IMR-90 (cell line): ENCODE data around the gene SCN8A. TPM values are rescaled to one million over a fixed set of nuclear protein-coding genes. Genes with fewer than 3 reads are reported as not detected.

Experiments used
- ATAC-seq: fragments of 200-7000 bp; cut with Tn5 transposase; 2 replicates; pipeline ENCODE4 v1.9.1; 2020; ENCODE audit warnings: low read depth, mild to moderate bottlenecking, moderate library complexity
- BruUV-seq: library from RNA; stranded (reverse); fragments of 400-500 nt; replicated peaks from 2 replicates; lab custom pipeline; 2021; lab: Mats Ljungman, UMichigan
- CTCF ChIA-PET: fragments of 300-600 bp; formaldehyde crosslinking; extraction: SDS; loops from one replicate; lab custom pipeline; 2021; ENCODE audit warnings: antibody characterized with exemption; lab: Yijun Ruan, JAX
- POLR2A ChIA-PET: fragments of 300-600 bp; sonication (Branson Sonifier 250); formaldehyde crosslinking; loops from one replicate; lab custom pipeline; 2022; ENCODE audit warnings: antibody characterized with exemption; ENCODE audit not compliant: unreplicated experiment; lab: Charles Lee
- DNase-seq: peaks from one replicate; pipeline ENCODE4 v3.0.0; 2013
- H2AFZ ChIP-seq: replicated peaks from 2 replicates; pipeline ENCODE3; 2013; ENCODE audit warnings: low read length, mild to moderate bottlenecking; ENCODE audit not compliant: poor library complexity
- H2AK5ac ChIP-seq: 2 replicates; pipeline ENCODE4 v1.6.1; 2013; ENCODE audit warnings: low read depth, low read length, inconsistent platforms
- H2AK9ac ChIP-seq: replicated peaks from 2 replicates; pipeline ENCODE3; 2013; ENCODE audit warnings: mild to moderate bottlenecking, low read depth, low read length, moderate library complexity; ENCODE audit not compliant: poor library complexity
- H2BK120ac ChIP-seq: 2 replicates; pipeline ENCODE4 v1.6.1; 2013; ENCODE audit warnings: low read depth, low read length, inconsistent platforms
- H2BK15ac ChIP-seq: 3 replicates; pipeline ENCODE4 v1.6.1; 2013; ENCODE audit warnings: low read depth, low read length, inconsistent platforms
- H2BK20ac ChIP-seq: 2 replicates; pipeline ENCODE4 v1.6.1; 2013; ENCODE audit warnings: low read depth, mild to moderate bottlenecking, inconsistent platforms, low read length, moderate library complexity
- H2BK5ac ChIP-seq: 2 replicates; pipeline ENCODE4 v1.6.1; 2013; ENCODE audit warnings: mild to moderate bottlenecking, low read depth, low read length, inconsistent platforms; ENCODE audit not compliant: poor library complexity, severe bottlenecking
- H3K14ac ChIP-seq: replicated peaks from 2 replicates; pipeline ENCODE4 v1.6.1; 2013; ENCODE audit warnings: low read depth, low read length, inconsistent platforms
- H3K18ac ChIP-seq: 2 replicates; pipeline ENCODE4 v1.6.1; 2013; ENCODE audit warnings: low read depth, low read length, control low read depth
- H3K23ac ChIP-seq: 2 replicates; pipeline ENCODE4 v1.6.1; 2013; ENCODE audit warnings: low read depth, low read length, inconsistent platforms
- H3K27ac ChIP-seq: 2 replicates; pipeline ENCODE4 v1.5.1; 2013; ENCODE audit warnings: mild to moderate bottlenecking, control low read depth, low read length; ENCODE audit not compliant: insufficient read depth
- H3K27me3 ChIP-seq: 2 replicates; pipeline ENCODE4 v1.6.1; 2013; ENCODE audit warnings: low read length; ENCODE audit not compliant: control insufficient read depth, insufficient read depth
- H3K36me3 ChIP-seq: 2 replicates; pipeline ENCODE4 v1.6.1; 2013; ENCODE audit warnings: low read length, mixed read lengths; ENCODE audit not compliant: control insufficient read depth, insufficient read depth
- H3K4ac ChIP-seq: 2 replicates; pipeline ENCODE4 v1.6.1; 2013; ENCODE audit warnings: low read depth, low read length, inconsistent platforms
- H3K4me1 ChIP-seq: 2 replicates; pipeline ENCODE4 v1.6.1; 2013; ENCODE audit warnings: low read length, mixed read lengths; ENCODE audit not compliant: control insufficient read depth, insufficient read depth
- H3K4me2 ChIP-seq: 2 replicates; pipeline ENCODE4 v1.6.1; 2013; ENCODE audit warnings: low read depth, mild to moderate bottlenecking, control low read depth, low read length, moderate library complexity
- H3K4me3 ChIP-seq: 2 replicates; pipeline ENCODE4 v1.5.1; 2013; ENCODE audit warnings: low read depth, mild to moderate bottlenecking, control low read depth, low read length, moderate library complexity; ENCODE audit not compliant: insufficient read depth
- H3K56ac ChIP-seq: 2 replicates; pipeline ENCODE4 v1.6.1; 2013; ENCODE audit warnings: low read length, inconsistent platforms; ENCODE audit not compliant: insufficient read depth; ENCODE audit errors: extremely low read depth
- H3K79me1 ChIP-seq, 2 experiments: 2 replicates each; pipeline ENCODE4 v1.6.1; 2013; ENCODE audit warnings: low read length in 2 of 2, inconsistent platforms in 1 of 2, low read depth in 1 of 2
- H3K9ac ChIP-seq: 2 replicates; pipeline ENCODE4 v1.6.1; 2013; ENCODE audit warnings: low read depth, low read length, control low read depth
- H3K9me1 ChIP-seq: 2 replicates; pipeline ENCODE4 v1.6.1; 2013; ENCODE audit warnings: low read length, inconsistent platforms; ENCODE audit not compliant: insufficient read depth
- H3K9me3 ChIP-seq: 2 replicates; pipeline ENCODE4 v1.6.1; 2013; ENCODE audit warnings: low read length; ENCODE audit not compliant: control insufficient read depth, insufficient read depth
- H4K20me1 ChIP-seq: 2 replicates; pipeline ENCODE4 v1.6.1; 2013; ENCODE audit warnings: low read length, inconsistent platforms; ENCODE audit not compliant: insufficient read depth
- H4K5ac ChIP-seq: 2 replicates; pipeline ENCODE4 v1.6.1; 2013; ENCODE audit warnings: mild to moderate bottlenecking, low read depth, low read length, control low read depth
- H4K8ac ChIP-seq, 2 experiments: 2 replicates each; pipeline ENCODE4 v1.6.1; 2013; ENCODE audit warnings: low read depth in 2 of 2, low read length in 2 of 2, control low read depth in 1 of 2, inconsistent platforms in 1 of 2
- H4K91ac ChIP-seq: 2 replicates; pipeline ENCODE4 v1.6.1; 2013; ENCODE audit warnings: low read depth, low read length, inconsistent platforms; ENCODE audit not compliant: insufficient read depth
- BHLHE40 ChIP-seq: fragments of 150-350 bp; IDR thresholded peaks from 2 replicates; pipeline ENCODE4 v1.6.1; 2016; ENCODE audit warnings: mild to moderate bottlenecking, low read depth, low read length
- CHD1 ChIP-seq: IDR thresholded peaks from 2 replicates; pipeline ENCODE4 v1.6.1; 2012; ENCODE audit warnings: low read depth, low read length, improper control_type of control experiment
- MAFK ChIP-seq: IDR thresholded peaks from 2 replicates; pipeline ENCODE4 v1.6.1; 2012; ENCODE audit warnings: low read depth, low read length, improper control_type of control experiment
- MAZ ChIP-seq: IDR thresholded peaks from 2 replicates; pipeline ENCODE4 v1.6.1; 2012; ENCODE audit warnings: low read depth, mild to moderate bottlenecking, low read length, improper control_type of control experiment, moderate library complexity, borderline replicate concordance
- MXI1 ChIP-seq: IDR thresholded peaks from 2 replicates; pipeline ENCODE4 v1.6.1; 2012; ENCODE audit warnings: low read depth, mild to moderate bottlenecking, low read length, moderate library complexity, borderline replicate concordance
- NFE2L2 ChIP-seq: fragments of 150-350 bp; IDR thresholded peaks from 2 replicates; pipeline ENCODE4 v1.6.1; 2016; ENCODE audit warnings: low read depth, mild to moderate bottlenecking, low read length
- RAD21 ChIP-seq: IDR thresholded peaks from 2 replicates; pipeline ENCODE4 v1.6.1; 2012; ENCODE audit warnings: low read length, improper control_type of control experiment
- RCOR1 ChIP-seq: IDR thresholded peaks from 2 replicates; pipeline ENCODE4 v1.6.1; 2012; ENCODE audit warnings: mild to moderate bottlenecking, low read length, improper control_type of control experiment; ENCODE audit not compliant: insufficient replicate concordance
- SMC3 ChIP-seq: fragments of 150-350 bp; IDR thresholded peaks from 2 replicates; pipeline ENCODE4 v1.6.1; 2016; ENCODE audit warnings: low read depth, mild to moderate bottlenecking, antibody characterized with exemption, low read length, moderate library complexity
- WGBS, 2 experiments: methylation state at CpG; one replicate each; pipeline versions ENCODE4 v1.1.5 to v1.1.7; 2013; ENCODE audit warnings: missing lambda C conversion rate in 2 of 2; ENCODE audit not compliant: insufficient read length in 1 of 2; ENCODE audit errors: extremely low coverage in 2 of 2; 5-methylcytosine and 5-hydroxymethylcytosine counted together
- dilution Hi-C: fragments of 300-500 bp; cut with HindIII; formaldehyde crosslinking; loops from one replicate; pipeline ENCODE4 v1.14.3; 2018; ENCODE audit warnings: low sequenced_read_pairs; ENCODE audit not compliant: unreplicated experiment
- in situ Hi-C: fragments of 300-500 bp; cut with MboI; formaldehyde crosslinking; loops from 3 replicates; pipeline ENCODE4 v1.14.3; 2019; ENCODE audit warnings: low sequenced_read_pairs, inconsistent platforms, mixed read lengths
- intact Hi-C: fragments of 100-400 bp; cut with micrococcal nuclease; formaldehyde crosslinking; loops from 2 replicates; pipeline ENCODE4 v1.10.0; 2022
- polyA plus RNA-seq, 3 experiments: library from polyadenylated mRNA; depleted of rRNA; stranded (reverse); fragments of >200 nt; gene quantifications; 2 replicates each; pipeline ENCODE4 v1.2.3, GENCODE V29; 2012; ENCODE audit warnings: low replicate concordance in 1 of 3
- total RNA-seq: library from RNA; depleted of rRNA; stranded (reverse); fragments of >200 nt; gene quantifications from 2 replicates; pipeline ENCODE4 v1.2.3, GENCODE V29; 2012
- TF ChIP-seq, protein P1 (sequence below): fragments of 150-350 bp; IDR thresholded peaks from 2 replicates; pipeline ENCODE4 v1.6.1; 2016; ENCODE audit warnings: low read depth, mild to moderate bottlenecking, low read length, moderate library complexity, borderline replicate concordance
- TF ChIP-seq, protein P2 (sequence below): conservative IDR thresholded peaks from 2 replicates; pipeline ENCODE4 v1.5.1; 2012; ENCODE audit warnings: mild to moderate bottlenecking, low read depth, low read length, improper control_type of control experiment
- TF ChIP-seq, protein P3 (sequence below): fragments of 150-350 bp; IDR thresholded peaks from 2 replicates; pipeline ENCODE4 v1.6.1; 2017; ENCODE audit warnings: mild to moderate bottlenecking, antibody characterized with exemption, low read length, low read depth

The SCN8A gene
- total and polyA plus RNA-seq, 2 of the 4 experiments (the other 2 are of a cell fraction) = 6.9 to 19.7 TPM

DNA sequence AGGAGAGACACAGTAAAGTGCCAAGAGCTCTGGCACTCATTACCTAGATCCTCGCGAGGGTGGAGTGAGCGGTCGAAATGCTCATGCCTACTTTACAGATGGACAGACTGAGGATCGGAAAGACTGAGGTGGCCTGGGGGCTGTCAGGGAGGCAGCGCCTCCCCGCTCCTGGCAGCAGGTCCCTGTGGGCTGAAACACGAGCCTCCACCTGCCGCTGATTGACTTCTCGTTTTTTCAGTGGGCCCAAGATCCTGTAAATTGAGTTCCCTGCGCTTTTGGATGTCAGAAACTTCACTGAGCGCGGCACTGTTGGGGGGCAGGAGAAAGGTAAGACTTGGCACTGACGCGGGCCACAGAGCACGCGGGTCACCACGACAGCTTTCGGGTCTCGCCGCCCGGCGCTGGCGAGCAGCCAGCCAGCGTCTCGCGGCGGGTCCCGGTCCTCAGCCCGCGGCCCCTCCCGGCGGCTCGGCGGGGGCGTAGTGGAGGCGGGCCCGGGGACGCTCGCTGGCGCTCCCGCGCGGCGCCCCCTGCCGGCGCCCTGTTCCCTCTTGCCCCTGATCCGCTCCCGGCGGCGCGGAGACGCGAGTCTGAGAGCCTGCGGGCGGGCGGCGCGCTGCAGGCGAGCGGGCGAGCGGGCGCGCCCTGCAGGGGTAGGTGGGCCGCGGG lies 552 bp upstream of the SCN8A start:
- intact Hi-C loops (loop anchor here (1.0 to 5.0 kb wide), 3 partner anchors 88 to 222 kb away; partner anchors contain the start of gene SLC4A8), in situ Hi-C loops (no loop called here), dilution Hi-C loops (no loop called here)
- Histone ChIP-seq H2BK120ac (no peak overlapping the region), H2BK20ac (no peak overlapping the region), H4K8ac (peak overlapping the region in 1 of 2 experiments; percentile 30; a peak in 1 of 4 replicates), H3K4me2 (peak overlapping the region; percentile 80), H4K20me1 (peaks cover 26% of the 10 kb centered on the region; the same call in 1 of the 2 replicates), H2AFZ (peak overlapping the region; percentile 91), H2AK9ac (peak overlapping the region; percentile 74), H3K79me1 (peaks cover 0 to 43% of the 10 kb centered on the region in 2 experiments; a peak in 3 of 4 replicates), H3K4me1 (no peaks in the 10 kb centered on the region; the same call in 1 of the 2 replicates), H3K18ac (no peak overlapping the region), H3K36me3 (no peaks in the 10 kb centered on the region), H4K91ac (no peak overlapping the region), H3K4me3 (peak overlapping the region; percentile 67), H4K5ac (no peak overlapping the region), H3K14ac (0 out of 2 replicates have a peak overlapping the region, but pooled peaks have one; percentile 19), H3K9me1 (peaks cover 4% of the 10 kb centered on the region; the same call in 1 of the 2 replicates), H3K4ac (peak overlapping the region; percentile 51; the same call in 1 of the 2 replicates), H2BK15ac (no peak overlapping the region), H2AK5ac (no peak overlapping the region), H3K9me3 (no peaks in the 10 kb centered on the region), H3K27ac (peak overlapping the region; percentile 39), H3K56ac (no peak overlapping the region), H3K9ac (peak overlapping the region; percentile 54), H2BK5ac (peak overlapping the region; percentile 54), H3K23ac (peak overlapping the region; percentile 71; the same call in 1 of the 2 replicates), H3K27me3 (no peaks in the 10 kb centered on the region)
- ATAC-seq = peak; percentile 87
- CTCF ChIA-PET = no interaction called here
- TF ChIP-seq MAFK (no peak), CHD1 (no peak), RCOR1 (peak; percentile 55), NFE2L2 (no peak), RAD21 (peak; percentile 49), MAZ (peak; percentile 85), SMC3 (peak; percentile 48), MXI1 (no peak), BHLHE40 (no peak)
- TF ChIP-seq, protein P1, sequence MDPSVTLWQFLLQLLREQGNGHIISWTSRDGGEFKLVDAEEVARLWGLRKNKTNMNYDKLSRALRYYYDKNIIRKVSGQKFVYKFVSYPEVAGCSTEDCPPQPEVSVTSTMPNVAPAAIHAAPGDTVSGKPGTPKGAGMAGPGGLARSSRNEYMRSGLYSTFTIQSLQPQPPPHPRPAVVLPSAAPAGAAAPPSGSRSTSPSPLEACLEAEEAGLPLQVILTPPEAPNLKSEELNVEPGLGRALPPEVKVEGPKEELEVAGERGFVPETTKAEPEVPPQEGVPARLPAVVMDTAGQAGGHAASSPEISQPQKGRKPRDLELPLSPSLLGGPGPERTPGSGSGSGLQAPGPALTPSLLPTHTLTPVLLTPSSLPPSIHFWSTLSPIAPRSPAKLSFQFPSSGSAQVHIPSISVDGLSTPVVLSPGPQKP = no peak
- TF ChIP-seq, protein P2, sequence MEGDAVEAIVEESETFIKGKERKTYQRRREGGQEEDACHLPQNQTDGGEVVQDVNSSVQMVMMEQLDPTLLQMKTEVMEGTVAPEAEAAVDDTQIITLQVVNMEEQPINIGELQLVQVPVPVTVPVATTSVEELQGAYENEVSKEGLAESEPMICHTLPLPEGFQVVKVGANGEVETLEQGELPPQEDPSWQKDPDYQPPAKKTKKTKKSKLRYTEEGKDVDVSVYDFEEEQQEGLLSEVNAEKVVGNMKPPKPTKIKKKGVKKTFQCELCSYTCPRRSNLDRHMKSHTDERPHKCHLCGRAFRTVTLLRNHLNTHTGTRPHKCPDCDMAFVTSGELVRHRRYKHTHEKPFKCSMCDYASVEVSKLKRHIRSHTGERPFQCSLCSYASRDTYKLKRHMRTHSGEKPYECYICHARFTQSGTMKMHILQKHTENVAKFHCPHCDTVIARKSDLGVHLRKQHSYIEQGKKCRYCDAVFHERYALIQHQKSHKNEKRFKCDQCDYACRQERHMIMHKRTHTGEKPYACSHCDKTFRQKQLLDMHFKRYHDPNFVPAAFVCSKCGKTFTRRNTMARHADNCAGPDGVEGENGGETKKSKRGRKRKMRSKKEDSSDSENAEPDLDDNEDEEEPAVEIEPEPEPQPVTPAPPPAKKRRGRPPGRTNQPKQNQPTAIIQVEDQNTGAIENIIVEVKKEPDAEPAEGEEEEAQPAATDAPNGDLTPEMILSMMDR = peak; percentile 81
- TF ChIP-seq, protein P3, sequence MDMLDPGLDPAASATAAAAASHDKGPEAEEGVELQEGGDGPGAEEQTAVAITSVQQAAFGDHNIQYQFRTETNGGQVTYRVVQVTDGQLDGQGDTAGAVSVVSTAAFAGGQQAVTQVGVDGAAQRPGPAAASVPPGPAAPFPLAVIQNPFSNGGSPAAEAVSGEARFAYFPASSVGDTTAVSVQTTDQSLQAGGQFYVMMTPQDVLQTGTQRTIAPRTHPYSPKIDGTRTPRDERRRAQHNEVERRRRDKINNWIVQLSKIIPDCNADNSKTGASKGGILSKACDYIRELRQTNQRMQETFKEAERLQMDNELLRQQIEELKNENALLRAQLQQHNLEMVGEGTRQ = no peak
- POLR2A ChIA-PET = no interaction called here
- BruUV-seq = no TSS peak
- DNase-seq = peak; percentile 75
- 5% methylated on average over 19 of the region's 67 CpGs; no CpG with 5 or more reads in 1 of the 2 experiments for WGBS, 2 experiments
